GM12878 (cell line): ENCODE results near the gene WDR31. TPM values are rescaled to one million over a fixed set of nuclear protein-coding genes. Genes with fewer than 3 reads are reported as not detected.

ENCODE experiments used
- BHLHE40 ChIP-seq, 2 experiments: fragments of 450-650 bp in 1 of 2; IDR thresholded peaks; 2 replicates each; pipeline ENCODE4 v1.6.1; 2011 to 2017; ENCODE audit warnings: low read depth in 2 of 2, borderline replicate concordance in 1 of 2, improper control_type of control experiment in 1 of 2, low read length in 1 of 2, mild to moderate bottlenecking in 1 of 2
- SUPT20H ChIP-seq: IDR thresholded peaks from 2 replicates; pipeline ENCODE4 v1.6.1; 2011; ENCODE audit warnings: low read depth, mild to moderate bottlenecking, low read length, moderate library complexity, borderline replicate concordance; ENCODE audit not compliant: control insufficient read depth
- polyA plus RNA-seq, 11 experiments: library from polyadenylated mRNA; depleted of rRNA in 4 of 11; unstranded in 6 of 11; stranded (reverse) in 5 of 11; fragments of >200 nt; fragmentation: Nextera tagmentation in 4 of 11; fragmentation: Illumina TruSeq in 1 of 11; extraction: Ambion mirVana in 4 of 11; extraction: Trizol in 1 of 11; gene quantifications; 1 replicate in 1 of 11; 2 replicates in 10 of 11; pipeline versions ENCODE4 v1.2.1 to v1.2.3, GENCODE V29; 2011 to 2016; ENCODE audit warnings: inconsistent platforms in 2 of 11, missing spikeins in 2 of 11, low read depth in 1 of 11
- total RNA-seq, 4 experiments: library from RNA; depleted of rRNA in 3 of 4; stranded (reverse); fragments of >200 nt in 3 of 4; fragmentation: Illumina TruSeq in 1 of 4; extraction: Trizol in 1 of 4; gene quantifications; 2 replicates each; pipeline versions ENCODE4 v1.2.1 to v1.2.3, GENCODE V29; 2013 to 2021
- TF ChIP-seq, protein P1 (sequence below): fragments of 450-650 bp; IDR thresholded peaks from 2 replicates; pipeline ENCODE4 v1.6.1; 2017; ENCODE audit warnings: mild to moderate bottlenecking, moderate library complexity

WDR31 gene
- total and polyA plus RNA-seq, 10 of the 15 experiments (the other 5 are each of a cell fraction or from before 2014, with no cell fraction given) = 0.26 to 1.7 (median 0.79) TPM

DNA sequence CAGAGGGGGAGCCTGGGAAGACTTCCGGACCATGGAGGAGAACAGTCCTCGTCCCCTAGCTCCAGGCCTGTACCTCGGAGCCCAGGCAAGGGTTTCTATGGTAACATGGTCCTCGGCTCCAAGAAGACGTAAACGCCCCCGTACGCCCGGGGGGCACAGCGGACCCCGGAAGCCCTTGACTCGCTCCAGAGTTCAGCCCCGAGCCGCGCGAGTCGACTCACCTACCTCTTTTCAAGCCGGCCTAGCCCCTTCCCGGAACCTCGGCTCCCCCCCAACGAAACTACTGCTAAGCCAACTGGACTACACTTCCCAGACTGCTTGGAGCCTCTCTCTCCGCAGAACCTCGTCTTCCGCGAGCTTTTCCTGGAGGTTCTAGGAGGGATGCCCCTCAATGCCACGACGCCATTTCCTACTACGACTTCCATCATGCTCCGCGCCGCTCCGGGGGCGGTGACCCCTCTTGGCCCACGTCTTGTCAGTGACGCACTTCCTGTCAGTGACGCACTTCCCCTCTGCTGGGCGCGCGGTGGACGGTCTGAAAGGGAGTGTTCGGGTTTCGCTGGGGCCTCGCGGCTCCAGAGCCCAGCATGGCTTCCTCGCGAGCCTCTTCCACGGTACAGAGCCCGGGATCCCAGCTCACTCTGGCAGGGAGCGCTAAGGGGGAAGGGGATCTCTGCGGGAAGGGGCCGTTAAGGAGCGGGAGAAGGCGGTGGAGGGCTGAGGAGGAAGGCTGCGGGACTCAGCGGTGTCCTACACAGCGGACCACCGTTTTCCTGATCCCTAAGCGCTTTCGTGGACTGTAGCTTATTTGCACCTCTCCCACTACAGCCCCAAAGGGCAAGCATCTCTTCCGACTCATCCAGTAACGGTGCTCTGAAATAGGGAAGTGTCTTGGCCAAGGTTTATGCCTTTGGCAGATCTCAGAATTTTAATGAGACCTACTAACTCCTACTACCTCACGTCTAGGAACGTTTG, 64.6 kb downstream of the WDR31 start, which contains the start of the genes CDC26 and PRPF4 (continued):
- no peak for TF ChIP-seq SUPT20H
- peak; percentile 51 to 61; a peak in 2 of 4 replicates for TF ChIP-seq BHLHE40 (IDR thresholded peaks at IDR 0.05; ENCODE audit: borderline replicate concordance in 1 of 2, low read depth in 2 of 2, low read length in 1 of 2)
- TF ChIP-seq, protein P1, sequence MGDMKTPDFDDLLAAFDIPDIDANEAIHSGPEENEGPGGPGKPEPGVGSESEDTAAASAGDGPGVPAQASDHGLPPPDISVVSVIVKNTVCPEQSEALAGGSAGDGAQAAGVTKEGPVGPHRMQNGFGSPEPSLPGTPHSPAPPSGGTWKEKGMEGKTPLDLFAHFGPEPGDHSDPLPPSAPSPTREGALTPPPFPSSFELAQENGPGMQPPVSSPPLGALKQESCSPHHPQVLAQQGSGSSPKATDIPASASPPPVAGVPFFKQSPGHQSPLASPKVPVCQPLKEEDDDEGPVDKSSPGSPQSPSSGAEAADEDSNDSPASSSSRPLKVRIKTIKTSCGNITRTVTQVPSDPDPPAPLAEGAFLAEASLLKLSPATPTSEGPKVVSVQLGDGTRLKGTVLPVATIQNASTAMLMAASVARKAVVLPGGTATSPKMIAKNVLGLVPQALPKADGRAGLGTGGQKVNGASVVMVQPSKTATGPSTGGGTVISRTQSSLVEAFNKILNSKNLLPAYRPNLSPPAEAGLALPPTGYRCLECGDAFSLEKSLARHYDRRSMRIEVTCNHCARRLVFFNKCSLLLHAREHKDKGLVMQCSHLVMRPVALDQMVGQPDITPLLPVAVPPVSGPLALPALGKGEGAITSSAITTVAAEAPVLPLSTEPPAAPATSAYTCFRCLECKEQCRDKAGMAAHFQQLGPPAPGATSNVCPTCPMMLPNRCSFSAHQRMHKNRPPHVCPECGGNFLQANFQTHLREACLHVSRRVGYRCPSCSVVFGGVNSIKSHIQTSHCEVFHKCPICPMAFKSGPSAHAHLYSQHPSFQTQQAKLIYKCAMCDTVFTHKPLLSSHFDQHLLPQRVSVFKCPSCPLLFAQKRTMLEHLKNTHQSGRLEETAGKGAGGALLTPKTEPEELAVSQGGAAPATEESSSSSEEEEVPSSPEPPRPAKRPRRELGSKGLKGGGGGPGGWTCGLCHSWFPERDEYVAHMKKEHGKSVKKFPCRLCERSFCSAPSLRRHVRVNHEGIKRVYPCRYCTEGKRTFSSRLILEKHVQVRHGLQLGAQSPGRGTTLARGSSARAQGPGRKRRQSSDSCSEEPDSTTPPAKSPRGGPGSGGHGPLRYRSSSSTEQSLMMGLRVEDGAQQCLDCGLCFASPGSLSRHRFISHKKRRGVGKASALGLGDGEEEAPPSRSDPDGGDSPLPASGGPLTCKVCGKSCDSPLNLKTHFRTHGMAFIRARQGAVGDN = peak; percentile 66; the same call in 1 of the 2 replicates
